DMS114 treated with DMSO at 0.1 percent for 48 hours (cell line): Measurements from ENCODE around the gene FHIP2A.
"Not testable (repeated sequence)": the region's sequence is repeated elsewhere in the genome, so short reads cannot be mapped to it uniquely, and the experiment has no call there.

Source experiments
- DNase-seq: peaks from one replicate; lab custom pipeline; 2025; ENCODE audit not compliant: unreplicated experiment; lab: John Stamatoyannopoulos, UW

The FHIP2A gene

GRCh38 chr10:114816308-114816707, 5.3 kb upstream of the FHIP2A start:
- DNase-seq = no peak

GRCh38 chr10:114819322-114819721, 2.3 kb upstream of the FHIP2A start:
- no peak for DNase-seq

GRCh38 chr10:114821915-114822443, 399 bp downstream of the FHIP2A start:
- DNase-seq = no peak

GRCh38 chr10:114822444-114823076, 980 bp downstream of the FHIP2A start:
- DNase-seq = peak; percentile 16

GRCh38 chr10:114823077-114823463, 1.5 kb downstream of the FHIP2A start:
- no peak for DNase-seq

- no peak for DNase-seq
Measured at GRCh38 chr10:114824391-114824790, 2.8 kb downstream of the FHIP2A start.

- DNase-seq = no peak
Measured at GRCh38 chr10:114825513-114826253, 4.1 kb downstream of the FHIP2A start.

- no peak for DNase-seq
Measured at GRCh38 chr10:114829160-114829909, 7.8 kb downstream of the FHIP2A start.

- no peak for DNase-seq
Measured at GRCh38 chr10:114831186-114831867, 9.7 kb downstream of the FHIP2A start.

GRCh38 chr10:114837690-114838089, 16.1 kb downstream of the FHIP2A start:
- DNase-seq = no peak

- no peak for DNase-seq
Measured at GRCh38 chr10:114839901-114840300, 18.3 kb downstream of the FHIP2A start.

GRCh38 chr10:114845978-114846693, 24.6 kb downstream of the FHIP2A start:
- DNase-seq = no peak

- DNase-seq = not testable (repeated sequence)
Measured at GRCh38 chr10:114847517-114847916, 25.9 kb downstream of the FHIP2A start.

GRCh38 chr10:114849674-114850073, 28.1 kb downstream of the FHIP2A start:
- DNase-seq = no peak

- DNase-seq = no peak
Measured at GRCh38 chr10:114850126-114850525, 28.5 kb downstream of the FHIP2A start.

GRCh38 chr10:114851336-114851735, 29.8 kb downstream of the FHIP2A start:
- DNase-seq = no peak

GRCh38 chr10:114852197-114852596, 30.6 kb downstream of the FHIP2A start:
- no peak for DNase-seq

- no peak for DNase-seq
Measured at GRCh38 chr10:114854906-114855305, 33.3 kb downstream of the FHIP2A start.

GRCh38 chr10:114855776-114856543, 34.4 kb downstream of the FHIP2A start:
- DNase-seq = no peak
